ENCODE results near the gene ATP6V1C2.

DNA sequence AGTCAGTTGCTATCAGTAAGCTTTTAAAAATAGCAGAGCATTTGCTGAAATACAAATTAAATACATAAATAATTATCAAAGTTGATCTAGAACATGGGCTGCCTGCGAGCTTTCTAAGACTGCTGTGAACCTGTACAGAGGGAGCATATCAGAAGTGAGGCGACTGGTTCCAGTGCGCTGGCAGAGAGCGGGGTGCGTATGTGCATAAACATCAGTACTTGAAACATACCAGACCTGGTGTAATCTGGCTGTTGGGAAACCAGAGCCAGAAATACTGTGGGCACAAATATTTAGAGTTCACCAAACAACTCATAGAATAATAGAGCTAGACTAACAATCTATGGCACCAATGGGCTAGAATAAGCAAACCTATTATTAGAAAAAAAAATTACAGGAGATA is 63.8 kb downstream of the ATP6V1C2 start:
- TF ChIP-seq, protein P1, sequence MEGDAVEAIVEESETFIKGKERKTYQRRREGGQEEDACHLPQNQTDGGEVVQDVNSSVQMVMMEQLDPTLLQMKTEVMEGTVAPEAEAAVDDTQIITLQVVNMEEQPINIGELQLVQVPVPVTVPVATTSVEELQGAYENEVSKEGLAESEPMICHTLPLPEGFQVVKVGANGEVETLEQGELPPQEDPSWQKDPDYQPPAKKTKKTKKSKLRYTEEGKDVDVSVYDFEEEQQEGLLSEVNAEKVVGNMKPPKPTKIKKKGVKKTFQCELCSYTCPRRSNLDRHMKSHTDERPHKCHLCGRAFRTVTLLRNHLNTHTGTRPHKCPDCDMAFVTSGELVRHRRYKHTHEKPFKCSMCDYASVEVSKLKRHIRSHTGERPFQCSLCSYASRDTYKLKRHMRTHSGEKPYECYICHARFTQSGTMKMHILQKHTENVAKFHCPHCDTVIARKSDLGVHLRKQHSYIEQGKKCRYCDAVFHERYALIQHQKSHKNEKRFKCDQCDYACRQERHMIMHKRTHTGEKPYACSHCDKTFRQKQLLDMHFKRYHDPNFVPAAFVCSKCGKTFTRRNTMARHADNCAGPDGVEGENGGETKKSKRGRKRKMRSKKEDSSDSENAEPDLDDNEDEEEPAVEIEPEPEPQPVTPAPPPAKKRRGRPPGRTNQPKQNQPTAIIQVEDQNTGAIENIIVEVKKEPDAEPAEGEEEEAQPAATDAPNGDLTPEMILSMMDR (IDR thresholded peaks at IDR 0.05), result no peak
- TF ChIP-seq POLR2A (IDR thresholded peaks at IDR 0.05), result no peak
